Osteocyte (in vitro differentiated cells): ENCODE measurements around the gene C10orf105. TPM values are rescaled to one million over a fixed set of nuclear protein-coding genes. Genes with fewer than 3 reads are reported as not detected.
A peak's percentile ranks its signal among the peaks of the same experiment; 100 is the strongest.

Experiments
- DNase-seq: peaks from one replicate; pipeline ENCODE4 v3.0.0; 2021; ENCODE audit warnings: mixed read lengths; ENCODE audit not compliant: unreplicated experiment; ENCODE audit errors: extremely low spot score
- H3K27ac Mint-ChIP-seq: one replicate; pipeline ENCODE4 v1.8.0; 2021; ENCODE audit warnings: mild to moderate bottlenecking, mixed read lengths; ENCODE audit not compliant: unreplicated experiment
- H3K27me3 Mint-ChIP-seq: one replicate; pipeline ENCODE4 v1.8.0; 2021; ENCODE audit warnings: mixed read lengths; ENCODE audit not compliant: unreplicated experiment
- H3K36me3 Mint-ChIP-seq: one replicate; pipeline ENCODE4 v1.8.0; 2021; ENCODE audit warnings: mixed read lengths; ENCODE audit not compliant: unreplicated experiment
- H3K4me1 Mint-ChIP-seq: one replicate; pipeline ENCODE4 v1.8.0; 2021; ENCODE audit warnings: mixed read lengths; ENCODE audit not compliant: unreplicated experiment
- H3K4me3 Mint-ChIP-seq: one replicate; pipeline ENCODE4 v1.8.0; 2021; ENCODE audit warnings: mild to moderate bottlenecking, moderate library complexity, mixed read lengths; ENCODE audit not compliant: unreplicated experiment
- H3K9me3 Mint-ChIP-seq: one replicate; pipeline ENCODE4 v1.8.0; 2021; ENCODE audit warnings: mixed read lengths; ENCODE audit not compliant: unreplicated experiment
- total RNA-seq: library from RNA; stranded (reverse); gene quantifications from 2 replicates; pipeline ENCODE4 v1.2.1, GENCODE V29; 2021
- TF ChIP-seq, protein P1 (sequence below): fragments of 200-600 bp; sonication (generic); IDR thresholded peaks from 2 replicates; pipeline ENCODE4 v1.5.0; 2021; ENCODE audit warnings: antibody characterized with exemption, mild to moderate bottlenecking, moderate library complexity

C10orf105 gene
- total RNA-seq, 1 donor from 2014 or later = not detected

DNA sequence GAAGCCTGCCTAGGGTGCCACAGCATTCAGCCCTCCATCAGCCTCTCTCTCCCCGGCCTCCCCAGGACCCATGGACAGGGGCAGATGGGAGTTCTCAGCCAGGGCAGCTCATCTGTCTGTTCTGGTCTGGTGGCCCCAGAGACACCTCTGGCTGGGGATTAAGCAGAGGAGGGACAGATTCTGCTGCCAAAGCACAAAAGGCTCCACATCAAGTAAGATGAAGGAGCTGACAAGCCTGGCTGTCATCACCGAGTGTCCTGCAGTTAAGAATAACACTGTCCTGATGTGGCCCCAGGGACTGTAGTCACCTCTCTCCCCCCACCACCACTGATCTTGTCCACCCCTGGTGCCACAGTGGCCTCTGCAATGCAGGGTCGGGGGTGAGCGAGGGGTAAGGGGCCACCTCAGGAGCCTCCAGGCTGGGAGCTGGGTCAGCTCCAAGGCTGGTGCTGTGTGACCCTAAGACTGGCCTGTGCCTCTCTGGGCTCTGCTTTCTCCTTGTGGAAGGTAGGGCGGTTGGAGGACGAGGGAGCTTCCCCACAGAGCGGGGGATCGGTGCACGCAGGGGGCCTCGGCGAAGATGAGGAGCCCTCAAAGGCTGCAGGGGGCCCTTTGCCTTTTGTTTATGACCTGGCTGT is 18.7 kb downstream of the C10orf105 start:
- Mint-ChIP-seq H3K27ac (no peak overlapping the region), H3K27me3 (peaks cover 30% of the 10 kb centered on the region), H3K9me3 (no peaks in the 10 kb centered on the region), H3K36me3 (no peaks in the 10 kb centered on the region), H3K4me1 (no peaks in the 10 kb centered on the region), H3K4me3 (no peak overlapping the region)
- DNase-seq = no peak
- TF ChIP-seq, protein P1, sequence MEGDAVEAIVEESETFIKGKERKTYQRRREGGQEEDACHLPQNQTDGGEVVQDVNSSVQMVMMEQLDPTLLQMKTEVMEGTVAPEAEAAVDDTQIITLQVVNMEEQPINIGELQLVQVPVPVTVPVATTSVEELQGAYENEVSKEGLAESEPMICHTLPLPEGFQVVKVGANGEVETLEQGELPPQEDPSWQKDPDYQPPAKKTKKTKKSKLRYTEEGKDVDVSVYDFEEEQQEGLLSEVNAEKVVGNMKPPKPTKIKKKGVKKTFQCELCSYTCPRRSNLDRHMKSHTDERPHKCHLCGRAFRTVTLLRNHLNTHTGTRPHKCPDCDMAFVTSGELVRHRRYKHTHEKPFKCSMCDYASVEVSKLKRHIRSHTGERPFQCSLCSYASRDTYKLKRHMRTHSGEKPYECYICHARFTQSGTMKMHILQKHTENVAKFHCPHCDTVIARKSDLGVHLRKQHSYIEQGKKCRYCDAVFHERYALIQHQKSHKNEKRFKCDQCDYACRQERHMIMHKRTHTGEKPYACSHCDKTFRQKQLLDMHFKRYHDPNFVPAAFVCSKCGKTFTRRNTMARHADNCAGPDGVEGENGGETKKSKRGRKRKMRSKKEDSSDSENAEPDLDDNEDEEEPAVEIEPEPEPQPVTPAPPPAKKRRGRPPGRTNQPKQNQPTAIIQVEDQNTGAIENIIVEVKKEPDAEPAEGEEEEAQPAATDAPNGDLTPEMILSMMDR = no peak

DNA sequence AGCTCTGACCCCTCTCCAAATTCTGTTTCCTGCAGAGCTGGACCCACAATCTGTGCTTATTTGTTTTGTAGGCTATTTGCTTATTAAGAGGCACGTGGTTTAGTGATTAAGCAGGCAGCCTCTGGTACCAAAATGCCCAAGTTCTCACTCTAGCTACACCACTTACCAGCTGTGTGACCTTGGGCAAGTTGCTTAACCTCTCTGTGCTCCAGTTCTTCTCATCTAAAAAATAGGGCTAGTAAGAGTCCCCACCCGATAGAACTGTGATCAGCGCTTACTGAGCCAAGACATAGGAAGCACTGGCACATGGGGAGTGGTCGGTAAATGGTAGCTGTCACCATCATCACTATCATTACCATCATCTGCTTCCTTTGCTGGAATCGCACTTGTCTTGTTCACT is 20.8 kb downstream of the C10orf105 start:
- Mint-ChIP-seq H3K36me3 (no peaks in the 10 kb centered on the region), H3K9me3 (no peaks in the 10 kb centered on the region), H3K4me3 (no peak overlapping the region), H3K27me3 (peaks cover 30% of the 10 kb centered on the region), H3K27ac (no peak overlapping the region), H3K4me1 (peaks cover 1% of the 10 kb centered on the region)
- TF ChIP-seq, protein P1 = no peak
- no peak for DNase-seq

DNA sequence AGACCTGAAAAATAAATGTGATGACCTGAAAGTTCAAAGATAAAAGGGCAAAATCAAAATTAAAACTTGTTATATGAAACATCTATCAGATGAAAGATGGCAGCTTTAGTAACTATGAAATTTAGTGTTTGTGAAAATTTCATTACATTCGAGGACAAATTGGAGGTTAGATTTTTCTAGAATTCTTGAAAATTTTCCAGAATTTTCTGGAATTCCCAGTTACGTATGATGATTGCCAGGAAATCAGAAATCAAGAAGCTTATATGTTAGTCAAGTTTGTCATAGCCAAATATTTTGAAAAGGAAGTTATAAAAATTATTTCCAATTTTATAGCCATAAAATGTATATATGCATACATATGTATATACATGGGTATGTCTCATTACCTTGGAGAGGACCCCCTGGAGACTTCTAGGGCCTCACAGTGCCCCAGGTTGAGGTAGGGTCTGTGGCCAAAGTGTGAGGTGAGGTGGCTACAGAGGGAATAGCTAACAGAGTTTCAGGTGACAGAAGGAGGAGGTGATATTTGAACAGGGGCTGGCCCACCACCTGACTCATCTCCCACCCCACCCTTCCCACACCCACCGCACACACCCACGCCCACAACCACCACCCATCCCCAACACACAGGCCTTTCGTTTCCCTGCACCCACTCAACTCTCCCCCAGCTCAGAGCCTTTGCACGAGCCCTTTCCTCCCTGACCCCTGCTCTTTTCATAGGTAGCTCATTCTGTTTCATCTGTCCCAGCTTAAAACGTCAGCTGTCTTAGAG is 21.5 kb downstream of the C10orf105 start:
- peaks cover 26% of the 10 kb centered on the region for H3K27me3 Mint-ChIP-seq
- DNase-seq = no peak
- H3K4me1 Mint-ChIP-seq = peaks cover 5% of the 10 kb centered on the region
- TF ChIP-seq, protein P1 = no peak
- H3K36me3 Mint-ChIP-seq = no peaks in the 10 kb centered on the region
- no peak overlapping the region for H3K27ac Mint-ChIP-seq
- H3K4me3 Mint-ChIP-seq = no peak overlapping the region
- H3K9me3 Mint-ChIP-seq = no peaks in the 10 kb centered on the region

DNA sequence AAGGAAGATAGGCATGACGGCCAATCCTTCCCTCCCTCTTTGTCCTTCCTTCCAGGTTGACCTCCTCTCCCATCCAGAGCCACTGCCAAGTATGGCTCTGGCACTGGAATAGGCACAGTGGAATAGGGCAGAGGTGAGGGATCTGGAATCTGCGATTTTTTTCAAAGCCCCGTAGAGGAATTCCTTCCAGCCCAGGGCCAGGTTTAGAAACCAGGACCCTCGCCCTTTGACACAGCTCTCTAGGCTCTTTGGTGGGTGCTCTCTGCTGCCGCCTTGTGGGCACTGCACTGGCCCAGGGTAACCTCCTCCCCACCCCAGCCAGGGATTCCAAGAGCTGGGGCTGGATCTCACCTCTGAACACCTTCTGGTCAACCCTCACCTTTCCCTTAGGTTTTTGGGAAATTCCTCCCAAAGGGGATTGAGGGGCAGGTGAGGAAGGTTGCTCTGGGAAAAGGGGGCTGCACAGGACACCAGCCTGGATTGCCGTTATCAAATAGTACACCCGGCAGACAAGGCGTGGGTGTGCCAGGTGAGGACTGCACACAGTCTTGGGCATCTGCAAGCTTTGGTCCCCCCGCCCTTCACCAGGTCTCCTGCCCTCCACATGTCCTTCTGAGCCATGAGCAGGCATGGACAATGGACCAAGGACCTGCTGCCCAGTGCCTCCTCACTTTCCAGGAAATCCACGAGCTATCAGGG is 22.8 kb downstream of the C10orf105 start:
- no peak for DNase-seq
- Mint-ChIP-seq H3K4me3 (no peak overlapping the region), H3K9me3 (no peaks in the 10 kb centered on the region), H3K4me1 (peaks cover 5% of the 10 kb centered on the region), H3K27me3 (peaks cover 26% of the 10 kb centered on the region), H3K36me3 (no peaks in the 10 kb centered on the region), H3K27ac (no peak overlapping the region)
- TF ChIP-seq, protein P1 = peak; percentile 77
